Transverse colon (tissue), 4 donors: ENCODE results near the gene ATP6V1B1. TPM values are rescaled to one million over a fixed set of nuclear protein-coding genes. Genes with fewer than 3 reads are reported as not detected.

Experiments
- DNase-seq: peaks from one replicate; pipeline ENCODE4 v3.0.0-alpha.2; 2019
- H3K27ac ChIP-seq, 4 donors: fragments of 200-600 bp; sonication (generic); 2 replicates each; pipeline ENCODE4 v1.5.1; 2016 to 2018; ENCODE audit warnings: inconsistent platforms in 4 of 4
- H3K27me3 ChIP-seq: fragments of 200-600 bp; sonication (generic); 2 replicates; pipeline ENCODE4 v1.5.1; 2017; ENCODE audit warnings: inconsistent platforms
- H3K36me3 ChIP-seq, 4 donors: fragments of 200-600 bp; sonication (generic); 2 replicates each; pipeline ENCODE4 v1.5.1; 2017 to 2019; ENCODE audit warnings: inconsistent platforms in 4 of 4
- H3K4me1 ChIP-seq, 4 donors: fragments of 200-600 bp; sonication (generic); 2 replicates each; pipeline ENCODE4 v1.5.1; 2017 to 2020; ENCODE audit warnings: inconsistent platforms in 4 of 4
- H3K4me3 ChIP-seq, 4 donors: fragments of 200-600 bp; sonication (generic); 1 replicate in 1 of 4; 2 replicates in 3 of 4; pipeline versions ENCODE4 v1.5.1 to v1.6.1; 2017 to 2019; ENCODE audit warnings: inconsistent platforms in 4 of 4
- H3K9me3 ChIP-seq, 2 donors: fragments of 200-600 bp; sonication (generic); 2 replicates each; pipeline ENCODE4 v1.5.1; 2017 to 2019; ENCODE audit warnings: inconsistent platforms in 2 of 2
- EP300 ChIP-seq: sonication (generic); formaldehyde crosslinking; IDR thresholded peaks from one replicate; pipeline ENCODE4 v1.6.1; 2017; ENCODE audit warnings: antibody characterized with exemption, low read depth
- POLR2A ChIP-seq: fragments of 450-650 bp; IDR thresholded peaks from one replicate; pipeline ENCODE4 v1.6.1; 2016; ENCODE audit warnings: antibody characterized with exemption, mild to moderate bottlenecking, moderate library complexity
- POLR2AphosphoS5 ChIP-seq, 3 donors: sonication (generic); formaldehyde crosslinking; IDR thresholded peaks; one replicate each; pipeline ENCODE4 v1.6.1; 2016; ENCODE audit warnings: antibody characterized with exemption in 3 of 3
- WGBS, 2 donors: methylation state at CpG; one replicate each; pipeline ENCODE4 v1.1.5; 2018; ENCODE audit warnings: low coverage in 1 of 2; 5-methylcytosine and 5-hydroxymethylcytosine counted together
- in situ Hi-C, 4 donors: fragments of 200-750 bp; cut with MboI; loops; one replicate each; pipeline versions ENCODE4 v1.15.0 to v1.15.1; 2017; ENCODE audit warnings: low sequenced_read_pairs in 3 of 4, low pct_ligation_motif_present in 1 of 4, low pct_unique_long_range_greater_than_20kb in 1 of 4
- intact Hi-C: fragments of 100-400 bp; cut with DNase I; formaldehyde crosslinking; loops from one replicate; pipeline ENCODE4 v1.15.1; 2023; ENCODE audit warnings: low total_unique reads
- total RNA-seq, 4 donors: library from RNA; depleted of rRNA; stranded (reverse); fragments of >200 nt; gene quantifications; one replicate each; pipeline ENCODE4 v1.1.0, GENCODE V29; 2016
- TF ChIP-seq, protein P1 (sequence below), 5 experiments: fragments of 200-600 bp in 3 of 5; fragments of 450-650 bp in 2 of 5; sonication (generic) in 3 of 5; IDR thresholded peaks; 1 replicate in 2 of 5; 2 replicates in 3 of 5; pipeline ENCODE4 v1.5.1; 2016 to 2017; ENCODE audit warnings: antibody characterized with exemption in 5 of 5, inconsistent platforms in 3 of 5, mild to moderate bottlenecking in 2 of 5, moderate library complexity in 1 of 5

The ATP6V1B1 gene
- total RNA-seq, 4 donors from 2014 or later, result not detected

DNA sequence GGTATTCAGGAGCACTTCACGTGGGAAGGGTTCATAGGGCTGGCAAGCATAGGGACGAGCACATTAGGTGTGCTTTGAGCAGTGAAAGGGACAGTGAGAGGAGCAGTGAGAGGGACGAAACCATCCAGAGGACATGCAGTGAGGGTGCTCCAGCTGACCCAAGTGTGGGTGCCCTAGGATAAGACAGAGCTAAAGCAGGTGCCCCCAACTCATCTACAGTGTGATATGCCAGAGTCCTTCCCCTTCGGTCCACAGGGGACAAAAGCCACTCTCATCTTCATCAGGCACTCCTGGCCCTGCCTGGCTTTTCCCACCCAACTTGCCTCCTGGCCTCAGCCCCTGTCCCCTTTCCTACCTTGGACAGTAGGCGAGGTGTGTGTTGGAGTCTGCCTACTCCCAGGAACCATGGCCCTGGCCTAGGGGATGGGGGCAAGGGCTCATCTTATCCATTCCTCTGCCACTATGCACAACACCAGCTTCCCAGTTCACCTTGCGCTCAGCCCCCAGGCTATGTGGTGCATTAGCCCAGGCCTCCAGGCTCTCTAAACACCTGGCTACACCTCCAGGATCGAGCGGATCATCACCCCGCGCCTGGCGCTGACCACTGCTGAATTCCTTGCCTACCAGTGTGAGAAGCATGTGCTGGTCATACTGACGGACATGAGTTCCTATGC, 26.6 kb downstream of the ATP6V1B1 start:
- Histone ChIP-seq H3K4me3 (no peak overlapping the region), H3K27ac (no peak overlapping the region), H3K9me3 (no peaks in the 10 kb centered on the region), H3K4me1 (peaks cover 0 to 5% (median 2%) of the 10 kb centered on the region in 4 donors), H3K27me3 (peaks cover 33% of the 10 kb centered on the region), H3K36me3 (no peaks in the 10 kb centered on the region)
- WGBS, 2 donors, result 40 to 74% methylated on average over 1 to 12 of the region's 12 CpGs
- TF ChIP-seq POLR2AphosphoS5 (IDR thresholded peaks at IDR 0.05) (no peak), POLR2A (no peak), EP300 (no peak)
- TF ChIP-seq, protein P1, sequence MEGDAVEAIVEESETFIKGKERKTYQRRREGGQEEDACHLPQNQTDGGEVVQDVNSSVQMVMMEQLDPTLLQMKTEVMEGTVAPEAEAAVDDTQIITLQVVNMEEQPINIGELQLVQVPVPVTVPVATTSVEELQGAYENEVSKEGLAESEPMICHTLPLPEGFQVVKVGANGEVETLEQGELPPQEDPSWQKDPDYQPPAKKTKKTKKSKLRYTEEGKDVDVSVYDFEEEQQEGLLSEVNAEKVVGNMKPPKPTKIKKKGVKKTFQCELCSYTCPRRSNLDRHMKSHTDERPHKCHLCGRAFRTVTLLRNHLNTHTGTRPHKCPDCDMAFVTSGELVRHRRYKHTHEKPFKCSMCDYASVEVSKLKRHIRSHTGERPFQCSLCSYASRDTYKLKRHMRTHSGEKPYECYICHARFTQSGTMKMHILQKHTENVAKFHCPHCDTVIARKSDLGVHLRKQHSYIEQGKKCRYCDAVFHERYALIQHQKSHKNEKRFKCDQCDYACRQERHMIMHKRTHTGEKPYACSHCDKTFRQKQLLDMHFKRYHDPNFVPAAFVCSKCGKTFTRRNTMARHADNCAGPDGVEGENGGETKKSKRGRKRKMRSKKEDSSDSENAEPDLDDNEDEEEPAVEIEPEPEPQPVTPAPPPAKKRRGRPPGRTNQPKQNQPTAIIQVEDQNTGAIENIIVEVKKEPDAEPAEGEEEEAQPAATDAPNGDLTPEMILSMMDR (IDR thresholded peaks at IDR 0.05), result no peak
- no peak for DNase-seq
- in situ Hi-C loops (no loop called here), intact Hi-C loops (loop anchor here (5.0 kb wide), 1 partner anchor 35 kb away; no protein-coding TSS in a partner anchor)

DNA sequence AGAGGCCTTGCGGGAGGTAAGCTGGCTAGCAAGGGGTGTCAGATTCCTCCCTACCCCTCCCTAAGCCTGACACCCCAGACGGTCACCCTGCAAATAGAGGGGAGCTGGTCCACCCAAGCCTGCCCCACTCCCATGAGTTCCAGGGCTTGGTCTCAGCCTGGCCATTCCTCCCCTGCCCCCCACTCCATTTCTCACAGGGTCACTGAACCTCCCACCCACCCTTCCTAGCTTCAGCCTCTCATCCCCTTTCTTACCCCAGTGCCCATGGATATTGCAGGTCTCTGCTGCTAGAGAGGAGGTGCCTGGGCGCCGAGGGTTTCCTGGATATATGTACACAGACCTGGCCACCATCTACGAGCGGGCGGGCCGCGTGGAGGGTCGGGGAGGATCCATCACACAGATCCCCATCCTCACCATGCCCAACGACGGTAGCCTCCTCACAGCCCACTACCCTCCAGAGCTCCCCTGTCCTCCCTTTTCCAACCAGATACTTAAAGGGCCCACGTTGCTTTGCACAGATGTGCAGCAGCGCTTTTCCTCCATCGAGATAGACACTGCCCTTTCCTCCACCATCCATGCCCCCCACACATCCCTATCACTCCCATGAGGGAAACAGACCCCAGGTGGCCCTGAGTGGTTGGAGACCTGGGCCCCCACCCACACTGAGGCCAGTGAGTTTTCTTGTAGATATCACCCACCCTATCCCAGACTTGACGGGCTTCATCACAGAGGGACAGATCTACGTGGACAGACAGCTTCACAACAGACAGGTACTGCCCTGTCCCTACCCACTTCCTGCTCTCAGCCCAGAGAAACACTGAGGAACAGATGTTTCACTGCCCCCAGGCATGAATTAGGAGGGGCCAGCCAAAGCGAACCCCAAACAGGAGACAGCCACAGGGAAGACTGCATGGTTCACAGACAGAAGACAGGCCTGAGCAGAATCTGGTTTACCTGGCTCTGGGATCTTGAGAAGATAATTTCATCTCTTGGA, 27.5 kb downstream of the ATP6V1B1 start:
- Histone ChIP-seq H3K27me3 (peaks cover 33% of the 10 kb centered on the region), H3K4me3 (no peak overlapping the region), H3K9me3 (no peaks in the 10 kb centered on the region), H3K27ac (no peak overlapping the region), H3K36me3 (no peaks in the 10 kb centered on the region), H3K4me1 (peaks cover 0 to 5% (median 2%) of the 10 kb centered on the region in 4 donors)
- WGBS, 2 donors, result 82% methylated on average over 18 of the region's 18 CpGs; no CpG with 5 or more reads in 1 of the 2 donors
- in situ Hi-C loops, result no loop called here
- DNase-seq, result no peak
- TF ChIP-seq EP300 (no peak), POLR2AphosphoS5 (IDR thresholded peaks at IDR 0.05) (no peak), POLR2A (no peak)
- TF ChIP-seq, protein P1 (IDR thresholded peaks at IDR 0.05), result no peak
- intact Hi-C loops, result loop anchor here (5.0 kb wide), 1 partner anchor 34 kb away; no protein-coding TSS in a partner anchor

DNA sequence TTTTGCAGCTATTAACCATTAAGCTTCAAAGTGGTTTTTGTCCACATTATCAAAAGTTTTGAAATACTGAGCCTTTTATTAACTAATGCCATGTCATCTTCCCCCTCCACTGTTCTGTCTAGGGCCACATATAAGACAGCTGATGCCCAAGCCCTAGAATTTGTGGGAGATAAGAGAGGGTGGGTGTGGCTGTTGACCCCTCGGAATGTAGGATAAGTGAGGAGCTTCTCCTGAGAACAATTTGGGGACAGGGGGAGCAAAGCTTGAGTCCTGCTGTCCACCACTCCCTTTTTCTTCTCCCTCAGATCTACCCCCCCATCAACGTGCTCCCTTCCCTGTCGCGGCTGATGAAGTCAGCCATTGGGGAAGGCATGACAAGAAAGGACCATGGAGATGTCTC, 28.4 kb downstream of the ATP6V1B1 start:
- WGBS, 2 donors, result 64% methylated on average over 4 of the region's 4 CpGs; no CpG with 5 or more reads in 1 of the 2 donors
- no peak overlapping the region for H3K27ac ChIP-seq
- TF ChIP-seq, protein P1 (IDR thresholded peaks at IDR 0.05), result no peak
- TF ChIP-seq POLR2AphosphoS5 (IDR thresholded peaks at IDR 0.05), result no peak
- TF ChIP-seq EP300, result no peak
- TF ChIP-seq POLR2A, result no peak
- intact Hi-C loops, result loop anchor here (5.0 kb wide), 1 partner anchor 33 kb away; no protein-coding TSS in a partner anchor
- H3K4me1 ChIP-seq, result peaks cover 0 to 5% (median 2%) of the 10 kb centered on the region in 4 donors
- H3K36me3 ChIP-seq, result no peaks in the 10 kb centered on the region
- H3K9me3 ChIP-seq, result no peaks in the 10 kb centered on the region
- peaks cover 33% of the 10 kb centered on the region for H3K27me3 ChIP-seq
- in situ Hi-C loops, result no loop called here
- no peak overlapping the region for H3K4me3 ChIP-seq
- DNase-seq, result no peak
